ENCODE measurements around the gene SHC3. TPM values are rescaled to one million over a fixed set of nuclear protein-coding genes. Genes with fewer than 3 reads are reported as not detected.
A peak's percentile ranks its signal among the peaks of the same experiment; 100 is the strongest.

The SHC3 gene
- total RNA-seq, 4 donors from 2014 or later, result 0.51 to 3.5 (median 2.5) TPM

DNA sequence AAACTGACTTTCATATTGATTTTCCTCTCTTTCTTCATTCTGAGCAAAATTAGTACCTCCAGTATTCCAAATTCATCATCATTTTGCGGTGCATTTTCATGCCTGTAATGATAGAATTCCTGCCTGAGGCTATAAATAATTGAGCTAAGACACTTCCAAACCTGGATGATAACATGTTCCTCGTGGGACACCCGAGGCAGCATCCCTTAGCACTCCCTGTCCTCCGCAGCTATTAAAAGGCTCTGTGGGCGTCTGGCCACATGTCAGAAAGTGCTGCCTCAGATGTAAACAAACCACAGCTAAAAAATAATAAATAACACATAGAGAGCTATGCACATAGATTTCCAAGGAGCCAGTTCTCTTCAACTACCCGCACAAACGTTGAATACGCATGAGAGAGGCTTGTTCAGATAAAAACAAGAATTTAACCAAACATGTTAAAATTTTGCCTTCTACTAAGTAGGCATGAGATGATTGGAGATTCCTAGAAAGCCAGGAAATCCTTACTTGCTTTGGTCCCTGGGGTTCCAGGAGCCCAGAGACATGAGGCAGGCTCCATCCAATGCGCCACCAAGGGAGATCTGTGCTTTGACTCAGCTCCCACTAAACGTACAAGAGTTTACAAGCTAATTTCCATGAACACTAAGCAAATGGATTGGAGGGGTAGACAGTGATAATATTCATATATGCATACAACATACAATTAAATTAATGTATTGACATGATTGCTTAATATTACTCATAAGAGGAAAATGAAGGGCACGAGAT is 82.7 kb downstream of the SHC3 start:
- Histone ChIP-seq H3K36me3 (no peaks in the 10 kb centered on the region), H3K4me1 (no peaks in the 10 kb centered on the region), H3K4me3 (no peak overlapping the region), H3K9me3 (no peaks in the 10 kb centered on the region), H3K27me3 (no peaks in the 10 kb centered on the region), H3K27ac (no peak overlapping the region)
- no peak for DNase-seq
- TF ChIP-seq, protein P1, sequence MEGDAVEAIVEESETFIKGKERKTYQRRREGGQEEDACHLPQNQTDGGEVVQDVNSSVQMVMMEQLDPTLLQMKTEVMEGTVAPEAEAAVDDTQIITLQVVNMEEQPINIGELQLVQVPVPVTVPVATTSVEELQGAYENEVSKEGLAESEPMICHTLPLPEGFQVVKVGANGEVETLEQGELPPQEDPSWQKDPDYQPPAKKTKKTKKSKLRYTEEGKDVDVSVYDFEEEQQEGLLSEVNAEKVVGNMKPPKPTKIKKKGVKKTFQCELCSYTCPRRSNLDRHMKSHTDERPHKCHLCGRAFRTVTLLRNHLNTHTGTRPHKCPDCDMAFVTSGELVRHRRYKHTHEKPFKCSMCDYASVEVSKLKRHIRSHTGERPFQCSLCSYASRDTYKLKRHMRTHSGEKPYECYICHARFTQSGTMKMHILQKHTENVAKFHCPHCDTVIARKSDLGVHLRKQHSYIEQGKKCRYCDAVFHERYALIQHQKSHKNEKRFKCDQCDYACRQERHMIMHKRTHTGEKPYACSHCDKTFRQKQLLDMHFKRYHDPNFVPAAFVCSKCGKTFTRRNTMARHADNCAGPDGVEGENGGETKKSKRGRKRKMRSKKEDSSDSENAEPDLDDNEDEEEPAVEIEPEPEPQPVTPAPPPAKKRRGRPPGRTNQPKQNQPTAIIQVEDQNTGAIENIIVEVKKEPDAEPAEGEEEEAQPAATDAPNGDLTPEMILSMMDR (IDR thresholded peaks at IDR 0.05), result no peak
- TF ChIP-seq POLR2A (IDR thresholded peaks at IDR 0.05), result no peak
- intact Hi-C loops (cut with DNase I; ENCODE audit: low total_unique reads), result no loop called here

DNA sequence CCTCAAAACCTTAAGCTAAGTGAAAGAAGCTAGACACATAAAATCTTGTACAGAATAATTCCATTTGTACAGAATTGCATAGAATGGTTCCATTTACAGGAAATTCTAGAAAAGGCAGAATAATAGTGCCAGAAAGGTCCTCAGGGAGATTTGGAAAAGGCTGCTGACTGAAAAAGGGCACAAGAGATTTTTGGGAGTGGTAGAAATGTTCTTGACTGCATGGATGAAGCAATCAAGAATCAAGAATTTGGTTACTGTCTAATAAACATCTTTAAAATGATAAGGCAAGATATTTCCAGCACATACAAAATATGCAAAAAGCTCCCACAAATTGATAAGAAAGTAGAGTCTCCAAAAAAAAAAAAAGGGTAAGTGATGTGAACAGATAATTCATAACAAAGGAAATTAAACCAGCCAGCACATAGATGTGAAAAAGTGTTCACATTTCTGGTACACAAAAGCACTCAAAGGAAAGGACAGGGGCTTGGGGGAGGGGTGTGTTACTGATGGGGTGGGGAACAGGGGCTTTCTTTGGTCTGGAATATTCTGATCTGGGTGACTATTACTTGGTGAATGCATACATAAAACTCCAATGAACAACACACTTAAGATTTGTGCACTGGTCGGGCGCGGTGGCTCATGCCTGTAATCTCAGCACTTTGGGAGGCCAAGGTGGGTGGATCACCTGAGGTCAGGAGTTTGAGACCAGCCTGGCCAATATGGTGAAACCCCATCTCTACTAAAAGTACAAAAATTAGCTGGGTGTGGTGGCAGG is 85.2 kb downstream of the SHC3 start:
- DNase-seq, result no peak
- H3K4me3 ChIP-seq, result no peak overlapping the region

DNA sequence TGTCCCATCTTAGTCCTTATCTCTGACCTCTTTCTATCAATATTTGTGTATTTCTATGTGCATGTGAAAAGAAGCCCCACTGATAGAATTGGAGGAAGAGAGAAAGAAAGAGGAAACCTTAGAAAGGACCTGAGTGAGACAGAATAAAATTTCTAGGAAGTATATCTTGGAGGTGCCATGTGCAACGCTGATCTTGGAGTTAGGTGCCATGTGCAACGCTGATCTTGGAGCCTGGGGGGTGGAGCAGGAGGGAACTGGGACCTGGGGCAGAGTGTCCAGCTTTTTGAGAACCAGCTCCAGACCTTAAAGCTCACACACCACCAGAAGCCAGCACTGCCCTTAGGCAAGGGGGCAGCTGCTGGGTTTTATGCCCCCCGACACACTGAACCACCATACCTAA is 89.4 kb downstream of the SHC3 start:
- Histone ChIP-seq H3K36me3 (no peaks in the 10 kb centered on the region), H3K4me1 (no peaks in the 10 kb centered on the region), H3K4me3 (no peak overlapping the region), H3K27ac (no peak overlapping the region), H3K27me3 (no peaks in the 10 kb centered on the region), H3K9me3 (no peaks in the 10 kb centered on the region)
- TF ChIP-seq, protein P1 (IDR thresholded peaks at IDR 0.05), result no peak
- no peak for TF ChIP-seq POLR2A (IDR thresholded peaks at IDR 0.05)
- no peak for DNase-seq
- intact Hi-C loops (cut with DNase I; ENCODE audit: low total_unique reads), result no loop called here

More for the DNA sequence above, 85.2 kb downstream of the SHC3 start:
- Histone ChIP-seq H3K4me1 (no peaks in the 10 kb centered on the region), H3K27me3 (no peaks in the 10 kb centered on the region), H3K9me3 (no peaks in the 10 kb centered on the region), H3K27ac (no peak overlapping the region), H3K36me3 (no peaks in the 10 kb centered on the region)
- intact Hi-C loops (cut with DNase I; ENCODE audit: low total_unique reads), result no loop called here
- no peak for TF ChIP-seq POLR2A (IDR thresholded peaks at IDR 0.05)
- TF ChIP-seq, protein P1 (IDR thresholded peaks at IDR 0.05), result no peak

DNA sequence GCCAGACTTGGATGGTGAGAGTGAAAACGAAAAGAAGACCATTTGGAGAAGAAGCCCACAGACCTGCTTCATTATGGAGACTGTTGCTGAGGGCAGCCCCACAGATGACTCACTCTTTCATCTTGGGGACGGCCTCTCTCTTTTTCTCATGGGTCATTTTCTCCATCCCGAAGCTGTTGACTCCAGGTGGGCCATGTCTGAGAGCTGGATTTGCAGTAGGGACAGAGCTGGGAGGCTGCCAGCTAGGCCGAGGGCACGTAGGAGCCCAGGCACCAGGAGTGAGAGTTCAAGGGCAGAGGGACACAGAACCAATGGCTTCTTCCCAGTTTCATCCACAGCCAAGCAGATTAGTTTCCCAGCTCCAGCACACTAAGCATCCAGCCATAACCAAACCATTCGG is 95.0 kb downstream of the SHC3 start:
- intact Hi-C loops (cut with DNase I; ENCODE audit: low total_unique reads), result no loop called here
- TF ChIP-seq, protein P1 (IDR thresholded peaks at IDR 0.05), result no peak
- TF ChIP-seq POLR2A (IDR thresholded peaks at IDR 0.05), result no peak
- no peaks in the 10 kb centered on the region for H3K9me3 ChIP-seq

DNA sequence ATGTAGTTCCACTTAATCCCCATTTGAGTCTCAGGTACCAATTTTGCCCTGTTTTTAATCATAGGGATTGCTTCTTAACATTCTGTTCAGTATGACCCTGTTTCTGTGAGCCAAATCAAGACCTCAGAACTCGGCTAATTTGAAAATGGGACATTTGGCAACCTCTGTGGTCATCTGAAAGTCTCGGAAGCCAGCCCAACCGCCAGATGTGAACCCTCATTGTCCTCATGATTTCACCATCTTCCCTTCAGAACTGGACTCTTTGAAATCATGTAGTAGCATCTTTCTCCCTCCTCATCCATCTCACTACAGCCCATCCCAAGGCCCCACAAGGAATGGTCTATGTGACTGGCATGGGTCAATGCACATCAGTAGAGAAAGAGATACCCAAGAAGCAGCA is 98.4 kb downstream of the SHC3 start:
- Histone ChIP-seq H3K9me3 (no peaks in the 10 kb centered on the region), H3K36me3 (no peaks in the 10 kb centered on the region), H3K4me1 (no peaks in the 10 kb centered on the region), H3K4me3 (no peak overlapping the region), H3K27me3 (no peaks in the 10 kb centered on the region), H3K27ac (peak overlapping the region; percentile 13 to 29)
- peak; percentile 61 to 79 for DNase-seq
- TF ChIP-seq POLR2A (IDR thresholded peaks at IDR 0.05), result no peak
- TF ChIP-seq, protein P1 (IDR thresholded peaks at IDR 0.05), result no peak
- intact Hi-C loops (cut with DNase I; ENCODE audit: low total_unique reads), result no loop called here

More for the DNA sequence above, 95.0 kb downstream of the SHC3 start:
- H3K4me3 ChIP-seq, result no peak overlapping the region
- H3K36me3 ChIP-seq, result no peaks in the 10 kb centered on the region
- DNase-seq, result no peak
- no peaks in the 10 kb centered on the region for H3K4me1 ChIP-seq
- no peaks in the 10 kb centered on the region for H3K27me3 ChIP-seq
- H3K27ac ChIP-seq, result no peak overlapping the region
